Measurements from ENCODE around the gene S100A10.

S100A10 gene

GRCh38 chr1:151988405-151988923 is 5.2 kb downstream of the S100A10 start:
- DNase-seq (ENCODE audit: low spot score), result no peak

GRCh38 chr1:151986501-151987190 is 7.0 kb downstream of the S100A10 start:
- no peak for DNase-seq (ENCODE audit: low spot score)

- DNase-seq (ENCODE audit: low spot score), result no peak
Observed at GRCh38 chr1:151985768-151986167, 7.9 kb downstream of the S100A10 start.

- DNase-seq (ENCODE audit: low spot score), result no peak
Observed at GRCh38 chr1:151985270-151985669, 8.4 kb downstream of the S100A10 start.

- peak; percentile 58 for DNase-seq (ENCODE audit: low spot score)
Observed at GRCh38 chr1:151984313-151984956, 9.2 kb downstream of the S100A10 start.

- DNase-seq (ENCODE audit: low spot score), result no peak
Observed at GRCh38 chr1:151982300-151983005, 11.2 kb downstream of the S100A10 start.

- no peak for DNase-seq (ENCODE audit: low spot score)
Observed at GRCh38 chr1:151981178-151981525, 12.5 kb downstream of the S100A10 start.

GRCh38 chr1:151980287-151981177 is 13.1 kb downstream of the S100A10 start:
- DNase-seq (ENCODE audit: low spot score), result no peak

GRCh38 chr1:151978922-151979321 is 14.7 kb downstream of the S100A10 start:
- no peak for DNase-seq (ENCODE audit: low spot score)

- no peak for DNase-seq (ENCODE audit: low spot score)
Observed at GRCh38 chr1:151977662-151978230, 15.9 kb downstream of the S100A10 start.

- DNase-seq (ENCODE audit: low spot score), result no peak
Observed at GRCh38 chr1:151976858-151977257, 16.8 kb downstream of the S100A10 start.

- no peak for DNase-seq (ENCODE audit: low spot score)
Observed at GRCh38 chr1:151976015-151976343, 17.7 kb downstream of the S100A10 start.

GRCh38 chr1:151975311-151976014 is 18.2 kb downstream of the S100A10 start:
- no peak for DNase-seq (ENCODE audit: low spot score)

- DNase-seq (ENCODE audit: low spot score), result peak; percentile 74
Observed at GRCh38 chr1:151972542-151973248, 21.0 kb downstream of the S100A10 start.

- no peak for DNase-seq (ENCODE audit: low spot score)
Observed at GRCh38 chr1:151970626-151971025, 23.0 kb downstream of the S100A10 start.

- DNase-seq (ENCODE audit: low spot score), result no peak
Observed at GRCh38 chr1:151970128-151970527, 23.5 kb downstream of the S100A10 start.

- no peak for DNase-seq (ENCODE audit: low spot score)
Observed at GRCh38 chr1:151968791-151969399, 24.8 kb downstream of the S100A10 start.

GRCh38 chr1:151968058-151968457 is 25.6 kb downstream of the S100A10 start:
- peak; percentile 83 for DNase-seq (ENCODE audit: low spot score)

- DNase-seq (ENCODE audit: low spot score), result no peak
Observed at GRCh38 chr1:151967091-151967490, 26.6 kb downstream of the S100A10 start.

- DNase-seq (ENCODE audit: low spot score), result no peak
Observed at GRCh38 chr1:151966061-151966460, 27.6 kb downstream of the S100A10 start.

All from CD4-positive, alpha-beta T cell treated with Interleukin-2 at 100 ng/mL for 4 hours (primary cell).